HG02938 (cell line): ENCODE measurements around the gene CEMIP.

Experiments used
- ATAC-seq: cut with Tn5 transposase; IDR thresholded peaks from one replicate; pipeline ENCODE4 v1.9.1; 2021; ENCODE audit warnings: mild to moderate bottlenecking, moderate library complexity; ENCODE audit not compliant: unreplicated experiment

CEMIP gene

DNA sequence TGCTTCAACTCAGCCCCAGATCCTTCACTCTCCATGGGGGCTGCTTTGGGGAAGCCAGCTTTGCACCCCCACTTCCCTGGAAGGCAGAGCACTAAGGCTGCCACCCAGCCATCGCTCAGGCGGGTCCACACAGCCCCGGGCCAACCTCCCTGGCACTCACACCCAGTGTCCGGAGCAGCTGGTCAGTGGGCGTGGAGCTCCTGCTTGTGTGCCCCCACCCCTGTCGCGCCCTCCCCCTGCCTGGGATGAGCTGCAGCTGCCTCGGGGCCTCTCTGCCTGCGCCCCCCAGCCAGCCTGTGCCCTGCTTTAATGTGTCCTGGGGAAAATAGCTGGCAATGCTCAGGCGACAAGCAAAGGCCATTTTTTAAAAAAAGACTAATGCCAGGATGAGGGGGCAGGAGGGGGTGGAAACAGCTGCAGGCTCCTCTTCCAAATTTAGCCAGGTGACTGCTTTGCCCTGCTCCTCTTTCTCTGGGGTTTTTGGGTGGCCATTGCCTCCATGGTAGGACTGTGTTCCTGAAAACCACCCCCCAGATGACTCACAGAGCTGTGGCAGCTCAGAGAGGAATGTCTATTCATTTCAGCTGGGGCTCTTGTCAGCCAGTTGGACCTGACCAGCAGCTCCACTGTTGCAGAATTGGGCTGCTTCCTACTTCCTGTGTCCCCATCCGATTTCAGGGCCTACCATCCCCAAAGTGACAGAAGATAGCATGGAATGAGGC lies 65.0 kb downstream of the CEMIP start:
- ATAC-seq: no peak

- ATAC-seq: no peak
Observed at GRCh38 chr15:80846031-80846815, 67.1 kb downstream of the CEMIP start.

GRCh38 chr15:80849308-80849707 lies 70.1 kb downstream of the CEMIP start:
- ATAC-seq: no peak

DNA sequence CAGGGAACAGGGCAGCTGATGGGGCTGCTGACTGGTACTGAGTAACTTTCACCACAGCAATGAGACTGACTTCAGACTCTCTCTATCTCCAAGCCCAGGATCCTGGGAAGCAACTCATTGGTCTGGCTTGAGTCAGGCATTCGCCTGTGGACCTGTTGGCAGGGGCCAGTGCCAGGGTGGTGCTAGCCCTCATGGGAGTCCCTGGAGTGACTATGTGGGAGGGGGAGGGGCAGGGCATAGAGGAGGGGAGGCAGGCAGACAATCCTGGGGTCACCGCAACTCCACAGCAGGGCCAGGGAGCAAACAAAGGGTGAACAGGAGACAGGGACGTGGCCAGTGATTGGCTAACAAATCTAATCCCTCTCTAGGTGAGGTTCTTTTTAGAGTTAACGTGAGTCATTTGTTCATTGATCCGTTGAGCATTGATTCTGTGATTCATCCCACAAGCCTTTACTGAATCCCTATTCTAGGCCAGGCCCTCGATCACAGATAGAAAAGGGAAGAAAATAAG lies 71.8 kb downstream of the CEMIP start:
- ATAC-seq: no peak

- ATAC-seq: no peak
Observed at GRCh38 chr15:80852676-80853075, 73.5 kb downstream of the CEMIP start.

DNA sequence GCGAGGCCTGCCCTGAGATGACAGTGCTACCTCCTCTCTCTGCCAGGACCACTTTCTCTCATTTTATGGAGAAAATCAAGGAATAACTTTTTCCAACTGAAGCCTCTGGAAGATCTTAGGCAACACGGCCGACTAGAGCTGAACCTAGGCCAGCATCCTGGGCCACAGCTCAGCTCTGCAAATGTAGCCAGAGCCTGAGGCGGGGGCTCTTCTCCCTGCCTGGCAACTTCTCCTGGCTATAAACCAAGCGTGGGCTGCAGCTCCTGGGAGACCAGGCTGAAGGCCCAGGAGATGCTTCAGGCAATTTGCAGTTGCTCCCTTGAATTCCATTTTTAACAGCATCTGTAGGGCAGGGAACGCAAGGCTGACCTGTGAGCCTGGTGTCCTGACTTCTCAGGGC lies 74.9 kb downstream of the CEMIP start:
- no peak for ATAC-seq

GRCh38 chr15:80855206-80855605 lies 76.0 kb downstream of the CEMIP start:
- no peak for ATAC-seq

- ATAC-seq: no peak
Observed at GRCh38 chr15:80856400-80856799, 77.2 kb downstream of the CEMIP start.

DNA sequence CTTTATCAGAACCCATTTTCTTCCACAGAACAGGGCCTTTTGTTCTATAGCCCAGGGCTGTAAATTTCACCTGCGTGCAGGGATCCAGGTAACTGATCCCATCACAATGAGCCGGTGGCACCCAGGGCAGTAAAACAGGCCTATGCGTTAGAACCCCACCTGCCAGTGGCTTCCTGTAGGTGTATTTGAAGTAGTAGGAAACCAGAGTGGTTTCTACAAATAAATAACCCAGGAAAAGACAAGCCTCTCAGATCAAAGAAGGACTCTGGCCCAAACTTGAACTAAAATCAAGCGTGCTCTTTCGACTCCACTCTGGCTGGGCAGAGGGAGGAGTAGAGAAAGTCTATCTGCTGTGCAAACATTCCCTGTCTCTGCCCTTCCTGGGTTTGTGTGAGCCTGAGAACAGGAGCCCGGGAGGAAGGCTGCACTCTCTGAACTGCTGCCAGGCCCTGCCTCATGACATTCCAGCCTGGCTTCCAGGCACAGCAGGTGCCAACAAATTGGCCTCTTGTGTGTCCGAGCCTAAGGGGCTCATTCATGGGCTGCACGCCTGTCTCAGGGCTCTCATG lies 77.7 kb downstream of the CEMIP start:
- ATAC-seq: no peak

- no peak for ATAC-seq
Observed at GRCh38 chr15:80861731-80862170, 82.6 kb downstream of the CEMIP start.

- ATAC-seq: no peak
Observed at GRCh38 chr15:80864666-80865065, 85.5 kb downstream of the CEMIP start.

DNA sequence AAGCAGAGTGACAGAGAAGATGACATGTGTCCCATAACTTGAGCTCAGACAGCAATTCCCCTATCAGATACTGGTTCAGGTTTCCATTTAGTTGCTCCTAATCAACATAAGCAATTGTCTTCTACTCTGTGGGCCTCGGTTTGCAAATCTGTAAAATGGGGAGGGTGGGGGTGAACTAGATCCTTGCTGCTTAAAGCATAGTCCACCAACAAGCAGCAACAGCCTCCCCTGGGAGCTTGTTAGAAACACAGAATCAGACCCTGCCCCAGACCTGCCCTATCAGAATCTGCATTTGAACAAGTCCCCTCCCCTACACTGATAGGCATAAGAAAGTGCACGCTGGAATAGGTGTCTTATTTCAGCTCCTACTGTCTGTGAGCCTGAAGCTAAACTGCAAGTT lies 87.8 kb downstream of the CEMIP start:
- ATAC-seq: no peak

- ATAC-seq: no peak
Observed at GRCh38 chr15:80870366-80870765, 91.2 kb downstream of the CEMIP start.

DNA sequence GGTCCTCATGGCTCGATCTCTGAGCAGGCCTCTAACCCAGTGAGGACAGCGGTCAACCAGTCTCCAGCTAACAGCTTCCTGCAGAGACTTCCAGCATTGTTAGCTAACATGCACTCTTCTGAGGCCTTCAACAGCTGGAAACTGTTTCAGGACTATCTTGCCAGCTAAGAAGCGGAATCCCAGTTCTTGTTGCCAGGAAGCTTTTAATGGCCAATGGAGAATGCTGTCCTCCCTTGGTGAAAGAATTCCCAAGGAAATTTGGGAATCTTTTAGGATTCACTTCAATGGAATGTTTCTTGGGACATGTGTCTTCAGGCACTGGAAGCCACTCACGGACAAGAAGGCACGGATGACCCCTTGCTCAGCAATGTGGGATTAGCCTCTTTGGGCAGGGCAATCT lies 91.7 kb downstream of the CEMIP start:
- ATAC-seq: no peak

- ATAC-seq: no peak
Observed at GRCh38 chr15:80871858-80872257, 92.7 kb downstream of the CEMIP start.

DNA sequence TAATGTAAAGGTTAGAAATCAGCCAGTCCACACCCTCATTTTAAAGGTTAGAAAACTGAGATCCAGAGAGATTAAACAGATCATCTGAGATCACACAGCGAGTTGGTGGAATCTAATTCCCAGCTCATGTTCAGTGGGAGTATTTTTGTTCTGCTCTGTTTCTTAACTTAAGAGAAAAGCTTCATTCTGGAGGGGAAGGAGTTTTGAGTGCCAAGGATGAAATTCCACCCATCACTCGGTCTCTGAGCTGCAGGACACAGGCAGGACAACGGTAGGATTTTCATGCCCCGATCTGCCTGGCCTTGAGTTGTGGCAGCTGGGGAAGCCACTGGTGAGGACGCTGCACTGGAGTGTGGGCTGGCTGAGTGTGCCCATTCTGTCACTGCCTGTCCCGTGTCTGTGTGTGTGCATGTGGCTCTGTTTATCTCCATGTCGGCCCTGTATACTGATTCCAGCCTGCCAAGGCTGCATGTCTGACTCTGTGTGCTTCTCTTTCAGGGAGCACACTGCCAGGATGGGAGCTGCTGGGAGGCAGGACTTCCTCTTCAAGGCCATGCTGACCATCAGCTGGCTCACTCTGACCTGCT lies 94.3 kb downstream of the CEMIP start:
- no peak for ATAC-seq

- no peak for ATAC-seq
Observed at GRCh38 chr15:80875568-80876347, 96.6 kb downstream of the CEMIP start.

DNA sequence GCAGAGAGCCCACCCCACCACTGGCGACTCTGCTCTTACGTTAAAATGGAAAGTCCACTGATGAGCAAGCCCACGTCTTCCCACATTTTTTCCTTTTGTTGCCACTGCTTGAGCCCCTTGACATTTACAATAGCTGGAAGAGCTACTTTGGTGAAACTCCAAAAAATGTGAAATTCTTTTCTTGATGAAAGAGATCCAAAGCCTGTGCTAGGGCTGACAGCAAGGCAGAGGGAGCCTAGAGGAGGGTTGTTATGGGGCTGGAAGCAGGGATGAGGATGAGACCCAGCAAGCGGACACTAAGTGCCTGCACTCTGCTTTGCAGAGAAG lies 97.1 kb downstream of the CEMIP start:
- ATAC-seq: no peak

- ATAC-seq: no peak
Observed at GRCh38 chr15:80878242-80878866, 99.2 kb downstream of the CEMIP start.

- ATAC-seq: no peak
Observed at GRCh38 chr15:80878867-80879250, 99.7 kb downstream of the CEMIP start.
